ENCODE results near the gene SLC30A2.
A peak's percentile ranks its signal among the peaks of the same experiment; 100 is the strongest.

Gene SLC30A2

DNA sequence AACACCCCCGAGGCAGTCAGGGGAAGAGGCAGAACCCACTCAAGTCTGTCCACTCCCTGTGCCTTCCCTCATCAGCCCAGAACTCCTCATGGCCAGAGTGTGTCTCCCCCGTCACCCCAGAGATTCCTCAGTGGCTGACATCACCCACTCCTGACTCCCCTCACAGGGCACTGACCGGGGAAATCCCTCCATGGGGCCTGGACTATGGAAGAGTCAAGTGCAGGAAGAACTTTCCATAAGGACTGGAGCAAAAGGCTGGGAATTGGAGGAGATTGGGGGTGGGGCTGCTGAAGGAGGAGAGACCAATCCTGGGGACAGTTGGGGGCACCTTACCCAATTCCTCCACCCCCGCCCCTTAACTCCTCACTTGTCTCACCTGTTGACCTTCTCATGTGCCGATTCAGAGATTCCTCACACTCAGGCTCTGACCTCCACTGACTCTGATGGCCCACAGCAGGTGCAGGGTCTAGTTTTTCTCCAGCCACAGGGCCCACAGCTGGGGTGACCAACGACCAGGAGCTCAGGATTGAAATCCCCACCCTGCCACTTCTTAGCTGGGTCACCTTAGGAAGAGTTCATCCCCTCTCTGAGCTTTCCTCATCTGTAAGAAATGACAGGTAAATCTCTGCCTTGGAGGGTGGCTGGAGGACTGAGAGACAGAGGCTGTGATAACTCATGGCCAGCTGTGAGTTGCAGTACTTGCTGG is 24.8 kb downstream of the SLC30A2 start:
- DNase-seq: no peak

DNA sequence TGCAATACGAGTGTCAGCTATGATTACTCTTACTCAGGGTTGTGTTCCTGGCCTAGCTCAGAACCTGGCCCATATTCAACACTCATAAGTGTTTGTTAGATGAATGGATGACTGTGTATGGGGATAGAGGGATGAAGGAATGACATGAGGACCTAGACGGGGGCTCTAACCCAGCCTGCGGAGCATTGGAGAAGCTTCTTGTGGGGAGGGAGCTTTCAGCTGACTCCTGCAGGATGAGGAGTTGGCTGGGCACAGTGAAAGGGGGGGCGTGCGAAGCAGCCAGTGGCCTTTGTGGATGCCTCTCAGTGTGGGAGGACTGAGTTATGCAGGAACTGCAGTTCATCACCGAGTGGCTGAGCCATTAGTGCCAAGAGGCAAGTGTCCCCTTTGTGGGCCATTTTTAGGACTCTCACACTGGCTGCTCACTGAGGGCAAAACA is 25.6 kb downstream of the SLC30A2 start:
- DNase-seq: no peak

DNA sequence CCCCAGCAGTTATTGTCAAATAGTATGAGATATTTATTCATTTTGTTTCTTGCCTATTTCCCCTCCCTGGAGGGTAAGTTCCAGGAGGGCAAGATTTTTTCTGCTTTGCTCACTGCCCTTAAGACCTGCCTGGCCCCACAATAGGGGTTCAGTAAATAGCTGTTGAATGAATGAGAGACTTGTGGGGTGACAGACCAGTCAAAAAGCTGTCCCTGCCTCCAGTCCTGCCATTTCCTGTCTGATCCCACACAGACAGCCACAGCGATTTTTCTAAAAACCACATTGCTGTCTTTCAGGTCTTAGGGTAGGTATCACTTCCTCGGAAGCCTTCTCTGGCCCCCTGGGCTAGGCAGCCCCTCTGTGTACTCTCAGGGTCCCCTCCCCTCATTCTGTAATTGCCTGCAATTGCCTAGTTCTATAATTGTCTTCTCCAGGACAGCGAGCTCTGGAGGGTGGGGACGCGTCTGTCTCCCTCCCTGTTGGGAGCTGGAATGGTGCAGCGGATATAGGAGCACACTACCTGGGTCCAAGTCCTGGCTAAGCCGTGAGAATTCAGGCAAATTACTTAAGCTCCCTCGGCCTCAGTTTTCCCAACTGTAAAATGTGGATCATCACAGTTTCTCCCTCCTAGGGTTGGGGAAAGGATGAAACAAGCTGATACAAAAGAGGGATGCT is 26.1 kb downstream of the SLC30A2 start:
- DNase-seq: no peak

DNA sequence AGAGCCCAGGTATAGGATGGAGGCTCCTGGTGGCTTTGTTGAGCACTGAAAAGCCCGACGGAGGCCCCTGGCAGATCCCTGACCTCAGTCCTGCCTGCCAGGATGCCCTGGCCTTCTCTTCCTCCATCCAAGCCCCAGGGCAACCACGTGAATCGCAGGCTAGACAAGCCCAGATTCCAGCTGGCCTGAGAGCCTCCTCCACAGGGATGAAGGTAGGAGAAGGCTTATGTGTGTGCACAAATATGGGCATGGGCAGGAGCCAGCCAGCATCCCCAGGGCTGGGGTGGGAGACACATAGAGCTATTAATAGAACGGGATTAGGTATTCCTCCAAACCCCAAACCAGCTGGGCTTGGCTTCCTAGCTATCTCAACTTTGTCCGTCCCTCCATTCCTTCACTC is 28.3 kb downstream of the SLC30A2 start:
- DNase-seq: no peak

DNA sequence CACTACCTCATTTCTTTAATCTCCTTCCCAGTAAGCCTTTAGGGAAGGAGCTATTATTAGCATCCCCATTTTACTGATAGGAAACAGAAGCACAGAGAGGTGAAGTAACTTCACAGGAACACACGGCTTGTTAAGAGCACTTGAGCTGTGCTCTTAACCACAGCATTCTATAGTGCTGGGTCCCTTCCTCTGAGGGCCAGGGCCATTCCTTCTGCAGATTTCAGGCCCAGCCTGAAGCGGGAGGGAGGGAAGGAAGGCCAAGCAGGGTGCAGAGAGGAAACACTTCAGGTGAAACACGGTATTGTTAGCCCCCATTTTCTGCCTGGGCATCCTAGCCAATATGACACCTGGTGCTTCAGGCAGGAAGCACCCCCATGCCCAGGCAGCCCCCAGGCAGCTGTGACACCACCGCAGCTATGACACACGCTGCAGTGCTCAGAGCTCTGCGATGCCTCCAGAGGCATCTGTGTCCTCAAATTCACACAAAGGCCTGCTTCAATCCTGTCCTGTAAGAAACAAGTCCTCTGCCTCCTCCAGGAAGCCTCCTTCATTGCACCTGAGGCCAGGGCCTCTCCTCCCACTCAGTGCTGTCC is 28.9 kb downstream of the SLC30A2 start:
- no peak for DNase-seq

DNA sequence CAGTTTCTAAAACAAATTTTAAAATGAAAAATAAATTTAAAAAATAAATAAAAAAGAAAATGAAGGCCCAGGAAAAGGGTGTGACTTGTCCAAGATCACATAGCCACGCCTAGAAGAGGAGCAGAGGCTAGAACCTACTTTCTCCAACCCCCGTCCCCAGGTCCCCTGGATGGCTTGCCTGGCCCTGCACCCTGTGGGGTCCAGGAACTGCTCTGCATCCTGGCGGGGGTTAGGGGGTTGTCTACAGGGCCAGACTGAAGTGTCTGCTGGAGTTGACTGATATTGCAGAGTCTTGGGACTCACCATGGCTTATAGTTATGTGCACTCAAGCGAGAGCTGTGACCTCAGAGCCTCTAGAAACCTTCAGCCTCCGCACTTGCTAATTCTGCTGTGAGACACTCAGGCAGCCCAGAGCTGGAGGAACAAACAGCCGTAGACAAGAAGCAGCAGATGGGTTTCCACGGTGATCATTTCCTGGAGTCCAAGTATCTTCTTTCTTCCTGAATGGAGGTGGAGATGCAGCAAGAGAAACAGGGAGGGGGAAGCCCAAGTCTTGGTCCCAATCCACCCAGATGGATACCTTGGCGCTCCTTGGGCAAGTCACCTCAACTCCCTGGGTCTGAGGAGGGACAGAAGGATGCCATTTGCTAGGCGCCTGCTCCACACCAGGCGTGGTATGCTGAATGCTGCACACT is 29.5 kb downstream of the SLC30A2 start:
- no peak for DNase-seq

DNA sequence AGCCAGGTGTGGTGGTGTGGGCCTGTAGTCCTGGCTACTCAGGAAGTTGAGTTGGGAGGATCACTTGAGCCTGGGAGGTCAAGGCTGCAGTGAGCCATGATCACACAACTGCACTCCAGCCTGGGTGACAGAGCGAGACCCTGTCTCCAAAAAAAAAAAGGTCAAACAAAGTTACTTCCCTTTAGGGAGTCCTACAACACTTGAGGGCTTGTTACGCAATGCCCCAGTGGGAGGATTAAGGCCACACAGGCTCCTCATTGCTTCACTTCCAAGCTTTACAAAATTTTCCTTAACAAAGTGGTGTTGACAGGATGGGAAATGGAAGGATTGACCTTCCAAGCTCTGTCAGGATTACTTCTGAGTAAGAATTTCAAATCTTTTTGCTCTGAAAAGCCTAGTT is 30.6 kb downstream of the SLC30A2 start:
- DNase-seq: no peak

DNA sequence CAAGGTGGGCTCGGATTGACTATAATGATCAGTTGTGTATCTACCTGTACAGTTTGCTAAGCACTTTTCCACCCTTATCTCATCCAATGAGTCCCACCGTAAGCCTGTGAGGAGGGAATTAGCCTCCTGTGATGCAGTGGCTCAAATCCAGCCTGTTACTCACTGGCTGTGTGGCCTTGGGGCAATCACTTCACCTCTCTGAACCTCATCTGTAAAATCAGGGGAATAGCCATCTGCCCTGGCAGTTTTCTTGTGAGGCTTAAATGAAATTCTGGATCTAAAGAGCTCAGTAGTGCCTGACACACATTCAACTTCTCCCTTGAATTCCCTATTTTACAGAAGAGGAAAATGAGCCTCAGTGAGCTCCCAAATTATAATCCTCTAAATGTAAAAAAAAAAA is 31.7 kb downstream of the SLC30A2 start:
- DNase-seq: no peak

DNA sequence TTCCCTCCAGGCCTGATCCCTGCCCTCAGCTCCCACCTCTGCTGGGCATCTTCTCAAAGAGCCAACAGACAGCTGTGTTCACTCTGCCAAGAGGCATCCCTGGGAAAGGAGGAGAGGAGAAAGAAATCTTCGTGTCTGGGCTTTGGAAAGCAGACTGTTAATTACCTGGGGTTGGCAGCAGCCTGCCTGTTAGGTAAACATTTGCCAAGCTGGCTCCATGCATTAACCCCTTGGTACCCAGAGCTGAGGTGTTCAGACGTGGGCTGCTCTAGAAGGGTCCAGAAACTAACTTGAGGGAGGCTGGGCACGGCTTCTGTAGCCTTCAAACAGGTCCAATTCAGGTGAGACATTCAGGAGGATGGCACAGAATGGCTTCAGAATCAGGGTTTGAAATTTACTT is 33.1 kb downstream of the SLC30A2 start:
- DNase-seq: no peak

DNA sequence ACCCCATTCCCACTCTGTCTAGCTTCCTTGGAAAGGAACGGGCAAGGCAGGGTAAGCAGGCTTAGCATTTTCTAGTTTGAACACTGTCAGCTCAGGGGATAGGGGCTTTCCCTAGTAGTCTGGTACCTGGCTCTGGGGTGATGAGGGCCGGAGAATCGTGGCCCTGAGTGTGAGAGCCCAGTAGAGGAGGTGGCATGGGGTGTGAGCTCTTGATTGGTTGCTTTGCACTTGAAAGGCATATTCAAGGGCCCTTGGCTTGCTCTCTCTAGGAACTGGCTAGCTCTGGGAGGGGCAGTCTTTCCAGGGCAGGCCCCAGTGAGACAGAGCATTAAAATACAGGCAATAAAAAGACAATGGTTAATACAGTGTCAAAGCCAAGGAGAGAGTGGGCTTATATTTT is 35.1 kb downstream of the SLC30A2 start:
- DNase-seq: no peak

DNA sequence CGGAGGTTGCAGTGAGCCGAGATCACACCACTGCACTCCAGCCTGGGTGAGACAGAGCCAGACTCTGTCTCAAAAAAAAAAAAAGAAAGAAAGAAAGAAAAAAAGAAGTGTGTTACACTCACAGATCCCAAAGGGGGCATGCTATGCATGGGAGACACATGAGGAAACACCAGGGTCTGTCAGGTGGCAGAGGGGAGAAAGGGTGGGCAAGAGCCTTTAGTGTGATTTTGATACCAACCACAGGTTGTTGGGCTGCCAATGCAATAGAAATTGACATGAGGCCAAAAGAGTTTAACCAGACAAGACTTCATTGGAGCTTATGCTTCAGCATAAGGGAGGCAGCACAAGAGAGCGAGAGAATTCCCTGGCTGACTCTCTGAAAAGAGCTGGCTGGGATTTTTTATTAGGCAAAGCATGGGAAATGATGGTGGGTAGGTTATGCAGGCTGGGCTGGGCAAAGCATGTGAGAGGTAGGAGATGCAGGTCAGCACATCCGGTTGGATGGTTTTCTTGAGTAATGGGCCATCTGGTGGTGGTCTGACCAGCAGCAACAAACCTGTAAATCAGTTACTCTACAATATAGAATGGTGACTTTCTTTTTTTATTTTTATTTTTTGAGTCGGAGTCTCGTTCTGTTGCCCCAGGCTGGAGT is 36.0 kb downstream of the SLC30A2 start:
- DNase-seq: no peak

DNA sequence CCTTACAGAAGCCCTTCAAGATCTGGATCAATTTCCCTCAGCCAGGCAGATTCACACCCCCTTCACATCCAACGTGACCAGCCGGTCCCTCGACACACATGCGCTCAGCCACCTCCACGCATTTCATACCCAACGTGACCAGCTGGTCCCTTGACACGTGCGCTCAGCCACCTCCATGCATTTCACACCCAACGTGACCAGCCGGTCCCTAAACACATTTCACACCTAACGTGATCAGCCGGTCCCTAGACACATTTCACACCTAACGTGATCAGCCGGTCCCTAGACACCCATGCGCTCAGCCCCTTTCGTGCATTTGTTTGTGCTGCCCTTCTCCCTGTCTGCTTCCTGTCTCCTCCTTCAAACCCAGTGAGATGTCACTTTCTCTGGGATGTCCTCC is 39.2 kb downstream of the SLC30A2 start:
- DNase-seq: no peak

DNA sequence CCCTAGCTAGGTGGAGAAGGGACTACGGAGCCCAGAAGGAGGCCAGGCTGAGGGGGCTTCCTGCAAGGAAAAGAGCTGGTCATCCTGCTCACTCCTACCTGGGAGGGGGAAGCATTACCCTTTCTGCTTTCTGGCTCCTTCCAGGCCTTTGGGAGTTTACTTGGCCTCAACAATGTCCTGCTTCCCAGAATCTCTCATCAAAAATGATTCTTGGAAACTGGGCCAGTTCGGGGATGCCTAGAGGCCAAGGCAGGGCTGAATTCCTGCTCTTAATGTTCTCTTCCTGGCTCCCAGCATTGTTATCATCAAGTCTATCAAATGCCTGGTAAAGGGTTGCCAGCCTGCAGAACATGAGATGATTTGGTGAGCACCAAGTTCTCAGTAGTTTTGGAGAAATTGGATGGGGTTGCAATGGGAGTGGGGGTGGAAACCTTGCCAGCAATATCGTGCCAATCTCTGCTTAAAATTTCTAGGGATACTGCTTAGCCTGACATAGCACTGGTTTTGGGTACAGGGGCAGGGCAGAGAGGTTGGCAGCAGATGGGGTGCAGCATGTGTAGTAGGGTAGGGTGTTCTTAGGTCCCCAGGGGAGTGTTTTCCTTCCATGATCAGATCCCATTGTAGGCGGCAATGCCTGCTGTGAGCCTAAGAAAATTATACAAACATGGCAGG is 40.3 kb downstream of the SLC30A2 start:
- no peak for DNase-seq

DNA sequence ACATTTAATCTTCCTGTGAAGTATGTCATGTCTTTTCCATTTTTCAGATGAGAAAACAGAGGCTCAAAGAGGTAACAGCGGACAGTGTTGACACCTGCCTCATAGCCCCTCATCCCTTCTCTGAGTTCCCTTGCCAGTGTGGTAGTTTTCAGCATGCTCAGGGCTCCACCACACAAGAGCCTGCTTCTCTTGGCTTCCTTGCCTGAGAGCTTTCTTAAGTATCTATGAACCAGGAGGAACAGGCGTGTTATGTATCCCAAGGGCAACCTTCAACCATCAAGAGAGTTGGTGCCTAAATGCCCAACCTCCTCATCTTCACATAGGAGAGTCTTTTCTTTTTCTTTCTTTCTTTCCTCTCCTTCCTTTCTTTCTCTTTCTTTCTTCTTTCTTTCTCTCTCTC is 42.2 kb downstream of the SLC30A2 start:
- no peak for DNase-seq

DNA sequence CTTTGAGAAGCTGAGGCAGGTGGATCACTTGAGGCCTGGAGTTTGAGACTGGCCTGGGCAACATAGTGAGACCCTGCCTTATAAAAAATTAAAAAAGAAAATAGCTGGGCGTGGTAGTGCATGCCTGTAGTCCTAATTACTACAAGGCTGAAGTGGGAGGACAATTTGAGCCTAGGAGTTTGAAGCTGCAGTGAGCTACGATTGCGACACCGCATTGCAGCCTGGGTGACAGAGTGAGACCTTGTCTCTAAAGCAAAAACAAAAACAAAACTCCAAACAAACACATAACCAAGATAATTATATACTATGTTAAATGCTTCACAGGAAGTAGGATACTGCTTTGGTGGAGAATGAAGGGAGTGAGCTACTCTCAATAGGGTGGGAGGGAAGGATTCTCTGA is 42.7 kb downstream of the SLC30A2 start:
- DNase-seq: no peak

DNA sequence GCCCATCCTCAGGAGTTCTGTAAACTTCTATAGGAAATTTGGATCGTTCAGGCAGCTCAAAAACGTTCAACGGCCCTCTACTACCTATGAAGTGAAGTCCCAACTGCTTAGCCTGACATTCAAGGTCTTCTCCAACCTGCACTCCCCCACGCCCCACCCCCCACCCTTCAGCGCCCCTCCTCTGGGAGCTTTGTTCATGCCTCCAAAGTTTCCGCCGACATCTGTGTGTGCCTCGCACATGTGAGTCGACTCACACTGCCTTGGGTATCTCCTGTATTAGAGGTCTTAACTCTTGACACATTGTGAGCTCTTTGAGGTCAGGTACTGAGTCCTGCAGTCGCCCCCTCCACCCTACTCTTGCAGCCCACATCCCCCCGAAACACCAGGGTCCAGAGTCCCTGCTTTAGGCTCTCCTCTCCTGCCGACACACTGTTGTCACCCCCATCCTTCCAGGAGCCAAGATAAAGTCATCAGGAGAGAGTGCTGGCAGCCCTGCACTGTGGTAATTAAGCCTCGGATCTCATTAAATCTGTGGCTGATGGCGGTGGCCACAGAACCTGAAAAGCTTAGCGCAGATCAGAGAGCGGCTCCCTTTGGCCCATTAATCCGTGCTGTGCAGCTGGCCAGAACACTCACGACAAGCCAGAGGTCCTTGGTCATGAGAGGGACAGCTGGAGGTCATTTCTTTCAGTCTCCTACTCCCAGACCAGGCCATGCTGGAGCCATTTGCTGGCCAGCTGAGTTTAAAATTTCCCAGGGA is 46.7 kb downstream of the SLC30A2 start:
- DNase-seq: no peak

DNA sequence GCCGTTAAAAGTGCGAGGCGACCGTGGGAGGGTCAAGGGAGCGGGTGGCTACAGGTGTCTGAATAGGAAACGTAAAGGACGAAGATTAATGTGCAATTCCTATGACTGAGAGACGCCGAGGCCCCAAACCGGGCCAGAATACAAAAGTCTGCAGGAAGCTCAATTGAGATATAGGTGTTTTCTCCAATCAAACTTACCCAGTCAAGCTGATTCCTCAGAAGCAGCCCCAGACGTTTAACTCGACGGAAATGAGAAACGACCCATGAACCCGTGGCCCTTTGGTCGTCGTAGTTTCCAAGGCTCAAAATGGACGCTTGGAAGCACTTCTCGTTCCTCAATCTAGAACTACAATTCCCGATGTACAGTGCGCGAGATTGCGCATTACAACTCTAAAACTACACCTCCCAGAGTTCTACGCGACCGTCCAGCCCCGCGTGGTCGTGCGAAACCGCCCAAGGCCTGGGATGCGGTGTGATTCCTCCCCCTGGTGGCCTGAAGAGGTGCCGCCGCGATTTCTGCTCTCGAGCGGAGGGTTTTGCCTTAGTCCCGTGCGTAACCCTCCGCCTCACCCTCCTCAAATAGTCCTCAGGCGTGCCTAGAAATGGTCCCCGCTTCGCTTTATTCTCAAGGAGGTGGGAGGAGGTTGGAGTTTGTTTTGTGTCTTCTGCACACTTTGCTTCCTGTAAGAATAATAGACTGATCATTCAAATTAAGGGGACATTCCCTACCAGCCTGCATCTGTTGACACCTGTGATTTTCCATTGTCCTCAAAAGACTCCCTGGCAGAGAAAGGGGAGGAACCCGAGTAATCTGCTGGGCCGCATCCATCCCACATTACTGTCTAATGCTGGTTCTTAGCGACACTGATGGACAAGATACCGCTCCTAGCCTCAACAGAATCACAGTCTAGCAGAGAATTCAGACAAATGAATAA is 47.8 kb downstream of the SLC30A2 start, which contains the start of gene PAFAH2:
TSS of gene PAFAH2 (minus strand) at position 236 of the 934 bp plus-strand sequence. CDS start 7,247 bp downstream, outside the sequence.
- DNase-seq: peak; percentile 95

DNA sequence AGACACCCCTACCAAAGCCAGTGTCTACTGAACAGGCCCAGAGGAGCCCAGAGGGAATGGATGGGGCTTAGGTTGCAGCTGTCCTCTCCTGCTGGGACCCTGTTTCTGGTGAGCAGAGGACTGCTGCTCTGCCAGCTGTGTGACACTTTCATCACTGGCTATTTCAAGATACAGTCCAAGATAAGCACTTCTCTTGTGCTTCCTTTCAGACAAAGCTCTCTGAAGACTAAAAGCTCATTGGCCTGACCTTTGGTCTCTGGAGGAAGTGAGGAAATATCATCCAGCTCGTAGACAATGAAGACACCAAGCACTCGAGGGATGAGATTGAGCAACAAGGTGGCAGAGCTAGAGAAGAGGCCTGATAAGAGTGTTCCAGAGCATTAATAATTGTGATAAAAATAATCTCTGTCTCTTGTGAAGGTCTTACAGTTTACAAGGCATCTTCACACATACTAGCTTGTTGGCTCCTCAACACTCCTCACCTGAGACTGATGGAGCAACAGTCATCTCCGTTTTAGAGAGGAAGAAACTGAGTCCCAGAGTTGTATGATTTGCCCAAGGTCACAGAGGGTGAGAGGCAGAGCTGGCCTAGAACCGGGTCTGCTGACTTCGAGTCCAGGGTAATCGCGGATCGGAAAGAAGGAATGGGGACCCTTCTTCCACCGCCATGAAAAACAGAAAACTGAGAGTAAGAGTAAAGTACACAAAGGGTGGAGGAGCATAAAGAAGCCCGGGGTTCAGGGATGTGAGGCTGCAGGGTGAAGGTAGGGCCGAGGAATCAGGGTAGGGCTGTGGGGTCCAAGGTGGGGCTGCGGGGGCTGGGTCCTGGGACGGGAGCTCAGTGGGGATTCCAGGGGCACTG is 48.7 kb downstream of the SLC30A2 start:
- DNase-seq: no peak

DNA sequence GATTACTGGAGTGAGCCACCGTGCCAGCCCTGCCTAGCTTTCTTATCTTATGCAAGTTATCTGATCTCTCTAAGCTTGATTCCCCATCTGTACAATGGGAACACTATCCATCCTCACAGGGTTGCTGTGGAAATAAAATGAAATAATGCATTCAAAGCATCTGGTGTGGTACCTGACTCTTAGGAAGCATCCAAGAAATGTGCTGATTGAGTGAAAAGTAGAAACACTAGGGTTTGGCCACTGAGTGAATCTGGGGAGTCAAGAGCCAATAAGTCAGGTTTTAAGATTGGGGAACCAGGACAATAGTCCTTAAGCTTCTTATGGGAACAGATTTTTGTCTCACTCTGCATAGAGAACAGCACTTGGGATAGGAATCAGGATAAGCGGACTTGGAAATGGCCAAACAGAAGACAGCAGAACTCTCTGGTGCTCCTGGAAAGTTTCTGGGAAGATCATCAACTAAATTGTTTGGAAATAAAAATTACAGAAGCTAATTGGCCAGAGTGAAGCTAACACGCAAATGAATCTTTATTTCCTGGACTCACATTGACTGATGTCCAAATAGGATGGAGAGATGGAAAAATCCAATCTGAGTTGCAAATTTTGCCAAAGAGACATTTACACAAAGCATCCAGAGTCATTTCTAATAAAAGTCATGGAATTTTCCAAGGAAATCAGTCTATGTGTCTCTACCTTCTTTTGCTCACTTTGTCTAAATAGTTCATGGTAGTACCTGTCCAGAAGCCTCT is 51.3 kb downstream of the SLC30A2 start:
- no peak for DNase-seq

Data from NCI-H1417 treated with DMSO at 0.1 percent for 48 hours (cell line).